Measurements from ENCODE around the gene KLHL12. TPM values are rescaled to one million over a fixed set of nuclear protein-coding genes. Genes with fewer than 3 reads are reported as not detected.

The KLHL12 gene
- polyA plus RNA-seq, 1 donor from 2014 or later, result 62.8 TPM

- H3K27me3 ChIP-seq (ENCODE audit: insufficient read depth, low read depth, low read length), result no peaks in the 10 kb centered on the region
- no peaks in the 10 kb centered on the region for H3K9me3 ChIP-seq (ENCODE audit: low read length)
- H3K4me3 ChIP-seq (ENCODE audit: low read length), result peak overlapping the region; percentile 97
- TF ChIP-seq MXI1 (conservative IDR thresholded peaks at IDR 0.05; ENCODE audit: poor library complexity, severe bottlenecking), result no peak
- TF ChIP-seq TAF1 (IDR thresholded peaks at IDR 0.05; ENCODE audit: low read depth), result no peak
- no peak for TF ChIP-seq EP300 (conservative IDR thresholded peaks at IDR 0.05; ENCODE audit: poor library complexity, severe bottlenecking)
- TF ChIP-seq RAD21 (conservative IDR thresholded peaks at IDR 0.05), result no peak
- no peak for TF ChIP-seq POLR2AphosphoS5 (IDR thresholded peaks at IDR 0.05)
- TF ChIP-seq REST (IDR thresholded peaks at IDR 0.05; ENCODE audit: borderline replicate concordance), result no peak
- no peak for TF ChIP-seq EZH2 (IDR thresholded peaks at IDR 0.05; ENCODE audit: borderline replicate concordance, insufficient read depth, low read length, poor library complexity, severe bottlenecking)
- no peak for TF ChIP-seq SMC3 (conservative IDR thresholded peaks at IDR 0.05; ENCODE audit: poor library complexity)
- TF ChIP-seq, protein P1, sequence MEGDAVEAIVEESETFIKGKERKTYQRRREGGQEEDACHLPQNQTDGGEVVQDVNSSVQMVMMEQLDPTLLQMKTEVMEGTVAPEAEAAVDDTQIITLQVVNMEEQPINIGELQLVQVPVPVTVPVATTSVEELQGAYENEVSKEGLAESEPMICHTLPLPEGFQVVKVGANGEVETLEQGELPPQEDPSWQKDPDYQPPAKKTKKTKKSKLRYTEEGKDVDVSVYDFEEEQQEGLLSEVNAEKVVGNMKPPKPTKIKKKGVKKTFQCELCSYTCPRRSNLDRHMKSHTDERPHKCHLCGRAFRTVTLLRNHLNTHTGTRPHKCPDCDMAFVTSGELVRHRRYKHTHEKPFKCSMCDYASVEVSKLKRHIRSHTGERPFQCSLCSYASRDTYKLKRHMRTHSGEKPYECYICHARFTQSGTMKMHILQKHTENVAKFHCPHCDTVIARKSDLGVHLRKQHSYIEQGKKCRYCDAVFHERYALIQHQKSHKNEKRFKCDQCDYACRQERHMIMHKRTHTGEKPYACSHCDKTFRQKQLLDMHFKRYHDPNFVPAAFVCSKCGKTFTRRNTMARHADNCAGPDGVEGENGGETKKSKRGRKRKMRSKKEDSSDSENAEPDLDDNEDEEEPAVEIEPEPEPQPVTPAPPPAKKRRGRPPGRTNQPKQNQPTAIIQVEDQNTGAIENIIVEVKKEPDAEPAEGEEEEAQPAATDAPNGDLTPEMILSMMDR (IDR thresholded peaks at IDR 0.05; ENCODE audit: poor library complexity, severe bottlenecking), result no peak
- H3K9ac ChIP-seq (ENCODE audit: low read length), result peak overlapping the region; percentile 88
- H3F3A ChIP-seq (ENCODE audit: insufficient read depth, low read length, poor library complexity, severe bottlenecking), result no peaks in the 10 kb centered on the region
- H3K9me2 ChIP-seq (ENCODE audit: insufficient read depth, low read length), result no peaks in the 10 kb centered on the region
- H3K4me2 ChIP-seq (ENCODE audit: low read length), result peak overlapping the region; percentile 80
- H4K20me1 ChIP-seq (ENCODE audit: insufficient read depth), result no peaks in the 10 kb centered on the region
- H3K36me3 ChIP-seq (ENCODE audit: insufficient read depth, low read length), result no peaks in the 10 kb centered on the region
- H3K27ac ChIP-seq (ENCODE audit: low read length), result peak overlapping the region; percentile 56
- no peaks in the 10 kb centered on the region for H3K79me2 ChIP-seq (replicated peaks; ENCODE audit: insufficient read depth, low read length)
- H2AFZ ChIP-seq (ENCODE audit: low read depth, low read length), result peak overlapping the region; percentile 99
These were observed 39.2 kb upstream of the KLHL12 start for GRCh38 chr1:202966006-202966898.

GRCh38 chr1:202965422-202965821, 38.4 kb upstream of the KLHL12 start:
- Histone ChIP-seq H3K79me2 (replicated peaks; ENCODE audit: insufficient read depth, low read length) (no peaks in the 10 kb centered on the region), H3K36me3 (ENCODE audit: insufficient read depth, low read length) (no peaks in the 10 kb centered on the region), H3K27me3 (ENCODE audit: insufficient read depth, low read depth, low read length) (no peaks in the 10 kb centered on the region), H3K27ac (ENCODE audit: low read length) (no peak overlapping the region), H3K9me2 (ENCODE audit: insufficient read depth, low read length) (no peaks in the 10 kb centered on the region), H3K4me2 (ENCODE audit: low read length) (no peak overlapping the region), H2AFZ (ENCODE audit: low read depth, low read length) (no peak overlapping the region), H3K9me3 (ENCODE audit: low read length) (no peaks in the 10 kb centered on the region), H3K4me3 (ENCODE audit: low read length) (no peak overlapping the region), H4K20me1 (ENCODE audit: insufficient read depth) (no peaks in the 10 kb centered on the region), H3K9ac (ENCODE audit: low read length) (no peak overlapping the region), H3F3A (ENCODE audit: insufficient read depth, low read length, poor library complexity, severe bottlenecking) (no peaks in the 10 kb centered on the region)
- TF ChIP-seq POLR2AphosphoS5 (IDR thresholded peaks at IDR 0.05) (no peak), SMC3 (conservative IDR thresholded peaks at IDR 0.05; ENCODE audit: poor library complexity) (no peak), EP300 (conservative IDR thresholded peaks at IDR 0.05; ENCODE audit: poor library complexity, severe bottlenecking) (no peak), TAF1 (IDR thresholded peaks at IDR 0.05; ENCODE audit: low read depth) (no peak), RAD21 (conservative IDR thresholded peaks at IDR 0.05) (no peak), REST (IDR thresholded peaks at IDR 0.05; ENCODE audit: borderline replicate concordance) (no peak), EZH2 (IDR thresholded peaks at IDR 0.05; ENCODE audit: borderline replicate concordance, insufficient read depth, low read length, poor library complexity, severe bottlenecking) (no peak), MXI1 (conservative IDR thresholded peaks at IDR 0.05; ENCODE audit: poor library complexity, severe bottlenecking) (no peak)
- TF ChIP-seq, protein P1 (IDR thresholded peaks at IDR 0.05; ENCODE audit: poor library complexity, severe bottlenecking), result no peak
